Cardiac muscle cell (in vitro differentiated cells and primary cell): ENCODE results near the gene IFNAR2. TPM values are rescaled to one million over a fixed set of nuclear protein-coding genes. Genes with fewer than 3 reads are reported as not detected.

Source experiments
- DNase-seq, 2 donors: peaks; one replicate each; pipeline versions ENCODE4 v3.0.0 to v3.0.0-alpha.2; 2010 to 2017; ENCODE audit warnings: low read depth in 1 of 2, low spot score in 1 of 2
- H3K27ac ChIP-seq: fragments of 200-600 bp; sonication (generic); 2 replicates; pipeline ENCODE4 v1.5.1; 2016
- H3K27me3 ChIP-seq: fragments of 200-600 bp; sonication (generic); 2 replicates; pipeline ENCODE4 v1.6.0; 2016; ENCODE audit warnings: control low read depth
- H3K36me3 ChIP-seq: fragments of 200-600 bp; sonication (generic); 2 replicates; pipeline ENCODE4 v1.5.1; 2016; ENCODE audit warnings: control low read depth
- H3K4me1 ChIP-seq: fragments of 200-600 bp; sonication (generic); 2 replicates; pipeline ENCODE4 v1.8.1; 2017; ENCODE audit warnings: low read depth, mild to moderate bottlenecking, mixed run types
- H3K4me3 ChIP-seq: fragments of 200-600 bp; sonication (generic); 2 replicates; pipeline ENCODE4 v1.5.1; 2016; ENCODE audit warnings: mild to moderate bottlenecking
- H3K9me3 ChIP-seq: fragments of 200-600 bp; sonication (generic); 2 replicates; pipeline ENCODE4 v1.5.1; 2017; ENCODE audit warnings: low read depth, mild to moderate bottlenecking, control low read depth
- CTCF ChIP-seq: IDR thresholded peaks from 2 replicates; pipeline ENCODE4 v1.5.1; 2012; ENCODE audit warnings: low read depth, mild to moderate bottlenecking, low read length
- polyA plus RNA-seq: library from polyadenylated mRNA; unstranded; fragments of >200 nt; fragmentation: Nextera tagmentation; extraction: Ambion mirVana; gene quantifications from 2 replicates; pipeline ENCODE4 v1.2.1, GENCODE V29; 2016
- total RNA-seq: library from RNA; depleted of rRNA; stranded (reverse); fragments of >200 nt; gene quantifications from 2 replicates; pipeline ENCODE4 v1.2.3, GENCODE V29; 2016

Gene IFNAR2
- total and polyA plus RNA-seq, 2 experiments from 2014 or later, result 3.3 to 10.9 TPM

- no peak overlapping the region for H3K4me3 ChIP-seq
- H3K36me3 ChIP-seq, result no peaks in the 10 kb centered on the region
- peaks cover 13% of the 10 kb centered on the region for H3K27me3 ChIP-seq
- no peak for TF ChIP-seq CTCF
- no peaks in the 10 kb centered on the region for H3K4me1 ChIP-seq
- no peaks in the 10 kb centered on the region for H3K9me3 ChIP-seq
- no peak overlapping the region for H3K27ac ChIP-seq
- DNase-seq, result no peak
Measured at GRCh38 chr21:33201956-33202355, 27.8 kb upstream of the IFNAR2 start.

DNA sequence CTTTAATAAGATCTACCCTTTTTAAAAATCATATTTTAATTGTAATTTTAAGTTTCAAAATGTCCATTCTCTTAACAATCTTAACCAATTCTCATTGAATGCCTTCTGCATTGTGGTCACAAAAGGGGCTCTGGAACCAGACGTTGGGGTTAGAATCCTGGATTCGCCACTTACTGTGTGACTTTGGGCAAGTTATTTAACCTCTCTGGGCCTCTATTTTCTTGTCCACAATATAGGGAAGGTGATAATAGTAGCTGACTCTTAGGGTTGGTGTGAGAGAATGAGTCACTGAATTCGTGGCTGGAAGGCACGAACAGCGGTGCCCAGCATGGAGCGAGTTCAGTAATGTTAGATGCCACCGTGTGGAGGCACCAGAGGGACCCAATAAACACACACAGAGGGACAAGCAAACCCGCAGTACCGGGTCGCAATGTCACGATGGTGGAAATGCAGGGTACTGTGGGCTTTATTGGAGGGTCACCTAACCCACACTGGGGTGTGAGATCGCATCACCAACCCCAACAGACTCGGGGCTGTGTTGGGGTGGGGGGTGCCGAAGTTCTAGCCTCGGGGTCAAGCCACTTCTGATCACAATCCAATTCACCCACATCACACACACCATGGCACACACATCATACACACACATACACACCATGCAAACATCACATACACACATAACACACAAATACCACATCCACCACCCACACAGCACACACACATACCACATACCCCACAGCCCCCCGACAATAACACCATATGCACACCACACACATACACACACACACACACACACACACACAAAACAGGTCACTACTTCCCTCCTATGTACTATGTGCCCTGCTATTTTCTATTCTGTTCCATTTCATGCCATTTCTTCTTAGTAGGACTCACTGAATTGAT, 27.0 kb upstream of the IFNAR2 start:
- Histone ChIP-seq H3K36me3 (no peaks in the 10 kb centered on the region), H3K27ac (no peak overlapping the region), H3K4me3 (no peak overlapping the region), H3K27me3 (peaks cover 7% of the 10 kb centered on the region), H3K9me3 (no peaks in the 10 kb centered on the region), H3K4me1 (no peaks in the 10 kb centered on the region)
- no peak for DNase-seq
- TF ChIP-seq CTCF, result no peak

GRCh38 chr21:33203371-33203724, 26.4 kb upstream of the IFNAR2 start:
- H3K9me3 ChIP-seq, result no peaks in the 10 kb centered on the region
- DNase-seq, result no peak
- no peaks in the 10 kb centered on the region for H3K36me3 ChIP-seq
- TF ChIP-seq CTCF, result no peak
- H3K4me1 ChIP-seq, result no peaks in the 10 kb centered on the region
- H3K4me3 ChIP-seq, result no peak overlapping the region
- H3K27me3 ChIP-seq, result peaks cover 2% of the 10 kb centered on the region
- H3K27ac ChIP-seq, result no peak overlapping the region

DNA sequence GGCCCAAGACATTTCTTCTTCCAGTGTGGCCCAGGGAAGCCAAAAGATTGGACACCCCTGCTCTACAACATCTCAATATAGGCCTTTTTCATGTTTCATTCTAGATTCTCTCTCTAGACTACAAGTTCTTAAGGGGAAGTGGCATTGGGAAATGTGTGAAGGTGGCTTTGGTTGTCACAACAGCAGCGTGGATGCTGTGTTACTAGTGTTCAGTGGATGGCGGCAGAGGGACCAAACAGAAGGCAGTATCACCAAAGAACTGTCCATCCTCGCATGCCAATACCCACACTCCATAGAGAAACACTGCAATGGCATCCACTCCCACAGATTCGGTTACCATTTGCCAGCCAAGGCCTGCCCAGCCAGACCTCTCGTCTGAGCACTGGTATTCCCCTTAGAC, 24.3 kb upstream of the IFNAR2 start:
- Histone ChIP-seq H3K4me1 (no peaks in the 10 kb centered on the region), H3K4me3 (no peak overlapping the region), H3K9me3 (no peaks in the 10 kb centered on the region), H3K27ac (no peak overlapping the region), H3K27me3 (no peaks in the 10 kb centered on the region), H3K36me3 (no peaks in the 10 kb centered on the region)
- no peak for DNase-seq
- no peak for TF ChIP-seq CTCF

- peaks cover 2% of the 10 kb centered on the region for H3K4me1 ChIP-seq
- no peak overlapping the region for H3K27ac ChIP-seq
- DNase-seq, result no peak
- no peaks in the 10 kb centered on the region for H3K27me3 ChIP-seq
- H3K4me3 ChIP-seq, result no peak overlapping the region
- TF ChIP-seq CTCF, result no peak
- H3K9me3 ChIP-seq, result no peaks in the 10 kb centered on the region
- no peaks in the 10 kb centered on the region for H3K36me3 ChIP-seq
Measured at GRCh38 chr21:33206771-33207281, 22.9 kb upstream of the IFNAR2 start.
